DOHH2 (cell line): ENCODE results near the gene WTIP.

Experiments used
- H3F3A ChIP-seq: fragments of 200-600 bp; sonication (generic), shearing (Covaris generic); 2 replicates; pipeline ENCODE4 v1.6.0; 2016; ENCODE audit warnings: antibody characterized with exemption, mild to moderate bottlenecking; ENCODE audit not compliant: control insufficient read depth, insufficient read depth
- H3K27ac ChIP-seq: fragments of 200-600 bp; sonication (generic); 2 replicates; pipeline ENCODE4 v1.5.1; 2014; ENCODE audit warnings: low read depth, mild to moderate bottlenecking, low read length, moderate library complexity
- H3K27me3 ChIP-seq: fragments of 200-600 bp; sonication (generic); 2 replicates; pipeline ENCODE4 v1.6.1; 2014; ENCODE audit warnings: mild to moderate bottlenecking, low read length, mixed read lengths; ENCODE audit not compliant: control insufficient read depth
- H3K36me3 ChIP-seq: fragments of 200-600 bp; sonication (generic); 2 replicates; pipeline ENCODE4 v1.6.1; 2014; ENCODE audit warnings: mild to moderate bottlenecking, low read length, moderate library complexity, mixed read lengths; ENCODE audit not compliant: control insufficient read depth
- H3K4me1 ChIP-seq: fragments of 200-600 bp; sonication (generic); 2 replicates; pipeline ENCODE4 v1.6.1; 2014; ENCODE audit warnings: mild to moderate bottlenecking, low read length, mixed read lengths; ENCODE audit not compliant: control insufficient read depth
- H3K4me2 ChIP-seq: fragments of 200-600 bp; sonication (generic); 2 replicates; pipeline ENCODE4 v1.6.0; 2014; ENCODE audit warnings: mild to moderate bottlenecking, low read length, moderate library complexity
- H3K4me3 ChIP-seq: fragments of 200-600 bp; sonication (generic); 2 replicates; pipeline ENCODE4 v1.5.1; 2014; ENCODE audit warnings: mild to moderate bottlenecking, low read length, mixed read lengths
- H3K79me2 ChIP-seq: fragments of 200-600 bp; sonication (generic); 2 replicates; pipeline ENCODE4 v1.6.1; 2014; ENCODE audit warnings: mild to moderate bottlenecking, low read length, mixed read lengths; ENCODE audit not compliant: control insufficient read depth
- H3K9me2 ChIP-seq: fragments of 200-600 bp; sonication (generic); replicated peaks from 2 replicates; pipeline ENCODE4 v1.6.1; 2014; ENCODE audit warnings: mild to moderate bottlenecking, low read length, mixed read lengths; ENCODE audit not compliant: control insufficient read depth
- H3K9me3 ChIP-seq: fragments of 200-600 bp; sonication (generic); 2 replicates; pipeline ENCODE4 v1.6.1; 2014; ENCODE audit warnings: antibody characterized with exemption, low read length, mixed read lengths; ENCODE audit not compliant: control insufficient read depth, insufficient read depth
- H4K20me1 ChIP-seq: fragments of 200-600 bp; sonication (generic); 2 replicates; pipeline ENCODE4 v1.6.0; 2014; ENCODE audit warnings: low read depth, mild to moderate bottlenecking, antibody characterized with exemption, low read length, moderate library complexity; ENCODE audit not compliant: control insufficient read depth, insufficient read depth
- EZH2phosphoT487 ChIP-seq: fragments of 200-600 bp; sonication (generic); IDR thresholded peaks from 2 replicates; pipeline ENCODE4 v1.6.1; 2017; ENCODE audit warnings: borderline replicate concordance, mild to moderate bottlenecking, antibody characterized with exemption, low read length, moderate library complexity, mixed read lengths
- TF ChIP-seq, protein P1 (sequence below): fragments of 200-600 bp; sonication (generic); IDR thresholded peaks from one replicate; pipeline ENCODE4 v1.5.1; 2014; ENCODE audit warnings: antibody characterized with exemption, mild to moderate bottlenecking, low read depth, low read length; ENCODE audit not compliant: poor library complexity, severe bottlenecking

Gene WTIP

DNA sequence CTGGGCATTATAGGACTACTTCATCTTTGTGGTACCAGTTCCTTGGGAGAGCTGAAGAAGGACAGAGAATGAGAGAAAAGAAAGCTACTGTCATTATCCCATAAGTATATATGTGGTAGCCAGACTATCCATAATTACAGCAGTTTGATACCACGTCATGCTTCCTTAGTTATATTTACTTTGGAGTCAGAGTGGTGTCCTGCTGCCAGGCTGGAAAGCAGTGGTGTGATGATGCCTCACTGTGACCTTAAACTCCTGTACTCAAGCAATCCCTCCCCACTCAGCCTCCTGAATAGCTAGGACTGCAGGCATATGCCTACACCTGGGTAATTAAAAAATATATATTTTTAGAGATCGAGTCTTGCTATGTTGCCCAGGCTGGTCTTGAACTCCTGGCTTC is 57.8 kb downstream of the WTIP start:
- H3K9me3 ChIP-seq = no peaks in the 10 kb centered on the region
- H3K27me3 ChIP-seq = peaks cover 12% of the 10 kb centered on the region
- no peaks in the 10 kb centered on the region for H3K79me2 ChIP-seq
- no peaks in the 10 kb centered on the region for H3F3A ChIP-seq
- H3K4me3 ChIP-seq = no peak overlapping the region
- no peak overlapping the region for H3K27ac ChIP-seq
- no peaks in the 10 kb centered on the region for H3K9me2 ChIP-seq
- H3K4me1 ChIP-seq = no peaks in the 10 kb centered on the region
- no peak for TF ChIP-seq EZH2phosphoT487
- TF ChIP-seq, protein P1, sequence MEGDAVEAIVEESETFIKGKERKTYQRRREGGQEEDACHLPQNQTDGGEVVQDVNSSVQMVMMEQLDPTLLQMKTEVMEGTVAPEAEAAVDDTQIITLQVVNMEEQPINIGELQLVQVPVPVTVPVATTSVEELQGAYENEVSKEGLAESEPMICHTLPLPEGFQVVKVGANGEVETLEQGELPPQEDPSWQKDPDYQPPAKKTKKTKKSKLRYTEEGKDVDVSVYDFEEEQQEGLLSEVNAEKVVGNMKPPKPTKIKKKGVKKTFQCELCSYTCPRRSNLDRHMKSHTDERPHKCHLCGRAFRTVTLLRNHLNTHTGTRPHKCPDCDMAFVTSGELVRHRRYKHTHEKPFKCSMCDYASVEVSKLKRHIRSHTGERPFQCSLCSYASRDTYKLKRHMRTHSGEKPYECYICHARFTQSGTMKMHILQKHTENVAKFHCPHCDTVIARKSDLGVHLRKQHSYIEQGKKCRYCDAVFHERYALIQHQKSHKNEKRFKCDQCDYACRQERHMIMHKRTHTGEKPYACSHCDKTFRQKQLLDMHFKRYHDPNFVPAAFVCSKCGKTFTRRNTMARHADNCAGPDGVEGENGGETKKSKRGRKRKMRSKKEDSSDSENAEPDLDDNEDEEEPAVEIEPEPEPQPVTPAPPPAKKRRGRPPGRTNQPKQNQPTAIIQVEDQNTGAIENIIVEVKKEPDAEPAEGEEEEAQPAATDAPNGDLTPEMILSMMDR = no peak
- no peak overlapping the region for H3K4me2 ChIP-seq
- H3K36me3 ChIP-seq = no peaks in the 10 kb centered on the region
- no peaks in the 10 kb centered on the region for H4K20me1 ChIP-seq

DNA sequence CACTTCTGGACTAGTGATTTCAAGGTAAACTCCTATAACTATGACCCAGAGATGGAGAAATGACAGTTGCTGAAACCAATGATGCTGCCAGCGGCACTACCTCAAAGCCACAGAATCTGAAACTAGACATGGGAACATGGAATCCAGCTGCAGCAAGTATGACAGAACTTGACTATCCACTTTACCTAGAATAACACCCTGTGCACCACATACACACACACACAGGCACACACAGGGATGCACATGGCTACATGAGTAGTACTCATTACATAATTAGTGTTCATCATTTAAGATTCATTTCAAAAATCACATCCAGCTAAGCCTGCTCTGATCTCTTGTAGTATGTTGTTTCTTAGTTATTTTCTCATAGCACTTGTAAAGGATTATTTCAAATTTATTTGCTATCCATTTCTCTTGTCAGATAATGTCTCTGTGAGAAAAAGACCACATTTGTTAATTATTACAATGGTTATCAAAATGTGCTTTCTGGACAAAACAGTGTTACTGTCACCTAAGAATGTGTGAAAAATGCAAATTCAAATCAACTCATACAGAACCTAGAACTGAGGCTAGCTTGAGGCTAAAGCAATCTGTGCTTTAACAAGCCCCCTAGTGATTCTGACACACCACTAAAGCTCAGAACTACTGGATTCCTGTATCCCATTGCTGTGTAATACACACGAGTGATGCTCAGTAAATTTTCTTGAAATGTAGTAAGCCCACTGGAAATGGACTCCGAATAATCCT is 59.4 kb downstream of the WTIP start:
- H3K27ac ChIP-seq = no peak overlapping the region
- H3K9me2 ChIP-seq = no peaks in the 10 kb centered on the region
- no peaks in the 10 kb centered on the region for H3K9me3 ChIP-seq
- no peak overlapping the region for H3K4me3 ChIP-seq
- H3K27me3 ChIP-seq = peaks cover 3% of the 10 kb centered on the region; the same call in 1 of the 2 replicates
- H3K4me1 ChIP-seq = no peaks in the 10 kb centered on the region
- no peaks in the 10 kb centered on the region for H4K20me1 ChIP-seq
- H3F3A ChIP-seq = no peaks in the 10 kb centered on the region
- H3K36me3 ChIP-seq = no peaks in the 10 kb centered on the region
- no peak overlapping the region for H3K4me2 ChIP-seq
- no peaks in the 10 kb centered on the region for H3K79me2 ChIP-seq
- TF ChIP-seq, protein P1 = no peak
- TF ChIP-seq EZH2phosphoT487 = no peak

DNA sequence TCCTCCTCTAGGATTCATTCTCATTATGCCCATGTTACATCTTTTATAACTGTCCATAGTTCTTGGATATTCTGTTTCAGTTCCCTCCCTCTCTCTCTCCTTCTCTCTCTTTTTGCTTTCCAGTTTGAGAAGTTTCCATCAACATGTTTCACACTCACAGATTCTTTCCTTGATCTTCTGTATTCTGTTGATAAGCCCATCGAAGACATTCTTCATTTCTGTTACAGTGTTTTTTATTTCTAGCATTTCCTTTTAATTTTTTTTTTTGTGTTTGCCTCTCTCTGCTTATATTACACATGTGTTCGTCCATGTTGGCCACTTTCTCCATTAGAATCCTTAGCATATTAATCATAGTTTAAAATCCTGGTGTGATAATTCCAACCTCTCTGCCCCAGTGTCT is 68.3 kb downstream of the WTIP start:
- Histone ChIP-seq H3K27me3 (peaks cover 10% of the 10 kb centered on the region), H3K4me2 (no peak overlapping the region), H3K9me3 (peaks cover 4% of the 10 kb centered on the region; the same call in 1 of the 2 replicates), H3K4me1 (no peaks in the 10 kb centered on the region), H3K4me3 (no peak overlapping the region), H3K27ac (no peak overlapping the region), H3K79me2 (no peaks in the 10 kb centered on the region), H3K9me2 (no peaks in the 10 kb centered on the region), H3K36me3 (no peaks in the 10 kb centered on the region), H4K20me1 (no peaks in the 10 kb centered on the region), H3F3A (no peaks in the 10 kb centered on the region)
- TF ChIP-seq, protein P1 = no peak
- TF ChIP-seq EZH2phosphoT487 = no peak
